Astrocyte of the cerebellum (primary cell): Measurements from ENCODE around the gene LAP3.

Source experiments
- DNase-seq: peaks from one replicate; pipeline ENCODE4 v3.0.0-alpha.2; 2011; ENCODE audit warnings: low read depth
- H3K4me3 ChIP-seq: 2 replicates; pipeline ENCODE4 v1.5.1; 2011; ENCODE audit warnings: mild to moderate bottlenecking, low read depth, low read length, moderate library complexity
- in situ Hi-C: cut with HindIII; loops from 2 replicates; pipeline ENCODE4 v1.10.0; 2017; ENCODE audit warnings: low sequenced_read_pairs
- TF ChIP-seq, protein P1 (sequence below): IDR thresholded peaks from 2 replicates; pipeline ENCODE4 v1.5.1; 2012; ENCODE audit warnings: low read length, low read depth, moderate library complexity, mild to moderate bottlenecking; ENCODE audit errors: missing control alignments

Gene LAP3

DNA sequence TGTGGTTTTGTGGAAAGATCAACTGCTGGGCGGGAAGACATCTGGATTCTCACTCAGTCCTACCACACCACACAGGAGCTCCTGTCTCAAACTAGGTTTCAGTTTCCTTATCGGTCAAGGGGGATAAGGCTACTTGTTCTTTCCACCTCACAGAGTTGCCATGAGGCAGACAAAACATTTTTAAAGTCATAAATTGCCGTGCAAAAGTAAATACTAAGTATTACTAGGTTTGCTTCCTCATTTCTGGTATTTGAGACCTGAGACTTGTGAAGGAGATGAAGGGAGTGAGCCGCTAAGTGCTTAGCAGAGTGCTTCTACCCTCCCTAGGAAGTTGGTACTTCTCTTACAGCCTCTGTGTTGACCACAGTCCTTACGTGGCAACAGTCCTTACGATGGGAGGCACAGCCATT is 1.5 kb downstream of the LAP3 start:
- peak overlapping the region; percentile 89 for H3K4me3 ChIP-seq
- in situ Hi-C loops: no loop called here
- TF ChIP-seq, protein P1, sequence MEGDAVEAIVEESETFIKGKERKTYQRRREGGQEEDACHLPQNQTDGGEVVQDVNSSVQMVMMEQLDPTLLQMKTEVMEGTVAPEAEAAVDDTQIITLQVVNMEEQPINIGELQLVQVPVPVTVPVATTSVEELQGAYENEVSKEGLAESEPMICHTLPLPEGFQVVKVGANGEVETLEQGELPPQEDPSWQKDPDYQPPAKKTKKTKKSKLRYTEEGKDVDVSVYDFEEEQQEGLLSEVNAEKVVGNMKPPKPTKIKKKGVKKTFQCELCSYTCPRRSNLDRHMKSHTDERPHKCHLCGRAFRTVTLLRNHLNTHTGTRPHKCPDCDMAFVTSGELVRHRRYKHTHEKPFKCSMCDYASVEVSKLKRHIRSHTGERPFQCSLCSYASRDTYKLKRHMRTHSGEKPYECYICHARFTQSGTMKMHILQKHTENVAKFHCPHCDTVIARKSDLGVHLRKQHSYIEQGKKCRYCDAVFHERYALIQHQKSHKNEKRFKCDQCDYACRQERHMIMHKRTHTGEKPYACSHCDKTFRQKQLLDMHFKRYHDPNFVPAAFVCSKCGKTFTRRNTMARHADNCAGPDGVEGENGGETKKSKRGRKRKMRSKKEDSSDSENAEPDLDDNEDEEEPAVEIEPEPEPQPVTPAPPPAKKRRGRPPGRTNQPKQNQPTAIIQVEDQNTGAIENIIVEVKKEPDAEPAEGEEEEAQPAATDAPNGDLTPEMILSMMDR: no peak
- DNase-seq: no peak

DNA sequence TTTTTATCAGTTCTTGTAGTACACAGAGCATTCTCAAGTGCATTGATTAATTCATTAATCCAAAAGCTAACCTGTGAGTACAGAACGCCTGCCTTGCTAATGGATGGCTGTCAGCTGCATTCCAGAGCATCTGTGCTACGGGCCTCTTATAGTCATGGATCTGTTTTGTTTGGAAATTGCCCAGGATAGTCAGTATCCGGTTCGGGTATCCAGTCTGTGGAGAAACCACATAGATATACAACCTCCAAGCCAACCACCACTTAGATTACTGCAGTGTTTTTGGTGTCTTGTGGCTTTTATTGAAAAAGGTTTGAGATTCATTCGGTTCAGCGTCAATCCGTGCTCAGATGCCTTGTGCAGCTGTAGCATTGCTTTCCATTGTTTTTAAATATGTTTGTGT is 4.0 kb downstream of the LAP3 start:
- DNase-seq: peak; percentile 63
- in situ Hi-C loops: no loop called here
- H3K4me3 ChIP-seq: no peak overlapping the region
- TF ChIP-seq, protein P1: no peak

DNA sequence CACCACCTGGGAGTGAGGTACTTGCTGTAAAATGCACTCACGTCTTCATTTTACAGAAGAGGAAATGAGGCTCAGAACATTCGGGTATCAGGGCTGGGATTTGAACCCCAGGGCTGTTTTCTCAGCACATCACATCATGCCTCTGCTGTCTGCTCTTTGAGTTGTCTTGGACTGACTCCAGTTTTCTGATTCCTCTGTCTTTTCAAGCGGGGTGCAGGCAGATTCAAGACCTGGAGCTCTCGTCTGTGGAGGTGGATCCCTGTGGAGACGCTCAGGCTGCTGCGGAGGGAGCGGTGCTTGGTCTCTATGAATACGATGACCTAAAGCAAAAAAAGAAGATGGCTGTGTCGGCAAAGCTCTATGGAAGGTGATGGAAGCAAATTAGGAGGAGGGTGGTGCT is 6.3 kb downstream of the LAP3 start:
- TF ChIP-seq, protein P1: no peak
- no peak for DNase-seq
- H3K4me3 ChIP-seq: no peak overlapping the region
- in situ Hi-C loops: no loop called here

DNA sequence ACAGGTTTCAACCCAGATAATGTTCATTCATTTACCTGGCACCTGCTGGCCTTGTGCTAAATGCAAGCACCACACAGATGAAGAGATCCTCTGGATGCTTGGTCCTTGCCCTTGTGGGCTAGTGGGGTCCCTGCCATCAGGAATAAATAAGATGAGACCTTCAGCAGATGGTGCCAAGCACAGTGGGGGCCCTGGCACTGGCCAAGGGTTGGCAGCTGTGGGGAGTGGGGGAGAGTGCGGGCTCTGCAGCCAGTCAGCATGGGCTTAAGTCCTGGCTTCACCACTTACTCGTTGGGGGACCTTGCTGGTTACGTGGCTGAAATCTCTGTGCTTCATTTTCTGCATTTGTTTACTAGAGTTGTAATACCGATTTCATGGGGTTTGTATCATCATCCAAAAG is 6.9 kb downstream of the LAP3 start:
- TF ChIP-seq, protein P1: no peak
- in situ Hi-C loops: no loop called here
- H3K4me3 ChIP-seq: no peak overlapping the region
- DNase-seq: no peak

DNA sequence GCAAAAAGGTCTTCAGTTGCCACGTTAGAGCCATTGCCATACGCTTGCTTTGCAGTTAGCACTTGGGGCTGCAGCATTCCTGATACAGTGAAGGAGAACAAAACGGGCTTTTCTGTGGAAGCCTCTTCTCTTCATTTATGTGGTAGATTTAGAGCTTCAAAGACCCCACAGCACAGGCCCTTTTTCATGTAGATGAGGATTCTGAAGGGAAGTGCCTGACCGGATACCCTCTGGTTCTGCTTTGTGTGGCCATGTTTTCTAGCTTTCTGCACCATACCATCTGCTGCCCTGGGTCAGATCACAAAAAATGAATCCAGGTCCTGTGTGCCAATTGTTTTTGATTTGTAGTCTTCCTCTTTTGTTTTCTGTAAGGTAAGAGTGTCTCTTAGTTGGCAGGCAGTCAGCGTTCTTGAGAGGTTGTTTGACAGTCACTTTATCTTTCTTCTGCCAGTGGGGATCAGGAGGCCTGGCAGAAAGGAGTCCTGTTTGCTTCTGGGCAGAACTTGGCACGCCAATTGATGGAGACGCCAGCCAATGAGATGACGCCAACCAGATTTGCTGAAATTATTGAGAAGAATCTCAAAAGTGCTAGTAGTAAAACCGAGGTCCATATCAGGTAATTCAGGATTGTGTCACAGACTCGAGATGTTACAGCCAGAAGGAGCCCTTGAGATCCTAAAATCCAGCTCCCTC is 7.7 kb downstream of the LAP3 start:
- DNase-seq: no peak
- H3K4me3 ChIP-seq: no peak overlapping the region
- TF ChIP-seq, protein P1: no peak
- in situ Hi-C loops: no loop called here

DNA sequence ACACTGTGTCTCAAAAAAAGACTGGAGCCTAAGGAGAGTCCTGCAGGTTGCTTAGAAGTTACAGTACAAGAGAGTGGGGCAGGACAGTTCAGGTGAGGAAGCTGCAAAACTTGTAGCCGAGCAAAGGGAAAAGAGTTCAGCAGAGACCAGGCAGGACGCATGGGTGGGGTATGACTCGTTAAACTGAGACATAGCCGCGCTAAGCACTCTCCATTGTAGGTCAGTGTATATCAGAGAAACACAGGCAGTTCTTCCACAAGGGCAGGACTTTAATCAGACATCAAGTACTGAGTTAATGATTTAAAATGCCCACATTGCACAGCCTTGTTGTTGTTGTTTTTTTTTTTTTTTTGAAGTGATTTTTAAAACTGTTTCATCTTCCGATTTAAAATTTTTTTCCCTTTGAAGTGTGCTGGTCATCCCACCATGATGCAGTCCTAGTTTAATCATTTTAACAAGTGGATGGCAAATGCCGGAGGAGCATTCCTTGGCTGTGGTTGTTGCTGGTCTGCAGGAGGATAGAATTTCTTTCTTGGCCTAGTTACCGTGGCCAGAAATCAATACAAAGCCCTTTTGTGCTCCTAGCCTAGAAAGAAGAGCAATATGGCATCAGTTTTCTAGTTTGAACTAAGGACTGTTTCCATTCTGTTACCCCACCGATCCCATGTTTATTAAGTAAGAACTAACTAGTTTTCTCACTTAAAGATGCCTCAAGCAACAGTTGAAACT is 10.3 kb downstream of the LAP3 start:
- in situ Hi-C loops: no loop called here
- TF ChIP-seq, protein P1: no peak
- H3K4me3 ChIP-seq: no peak overlapping the region
- no peak for DNase-seq
